ENCODE results near the gene IFT122.

IFT122 gene

GRCh38 chr3:129519896-129520715, 80.1 kb downstream of the IFT122 start:
- peaks cover 10% of the 10 kb centered on the region for H3K36me3 ChIP-seq (ENCODE audit: control insufficient read depth, insufficient read depth, low read length)
- no peak overlapping the region for H3K27ac ChIP-seq (ENCODE audit: low read depth, low read length, severe bottlenecking)
- no peak overlapping the region for H3K4me3 ChIP-seq (ENCODE audit: extremely low read depth, insufficient read depth, low read length, poor library complexity, severe bottlenecking)
- WGBS, 2 experiments (ENCODE audit: insufficient coverage in 2 of 2) = 90 to 97% methylated on average over 12 to 13 of the region's 15 CpGs
- no peaks in the 10 kb centered on the region for H3K4me1 ChIP-seq (ENCODE audit: control insufficient read depth, insufficient read depth, low read length, poor library complexity, severe bottlenecking)
- H3K9me3 ChIP-seq (ENCODE audit: control insufficient read depth, low read length) = no peaks in the 10 kb centered on the region

DNA sequence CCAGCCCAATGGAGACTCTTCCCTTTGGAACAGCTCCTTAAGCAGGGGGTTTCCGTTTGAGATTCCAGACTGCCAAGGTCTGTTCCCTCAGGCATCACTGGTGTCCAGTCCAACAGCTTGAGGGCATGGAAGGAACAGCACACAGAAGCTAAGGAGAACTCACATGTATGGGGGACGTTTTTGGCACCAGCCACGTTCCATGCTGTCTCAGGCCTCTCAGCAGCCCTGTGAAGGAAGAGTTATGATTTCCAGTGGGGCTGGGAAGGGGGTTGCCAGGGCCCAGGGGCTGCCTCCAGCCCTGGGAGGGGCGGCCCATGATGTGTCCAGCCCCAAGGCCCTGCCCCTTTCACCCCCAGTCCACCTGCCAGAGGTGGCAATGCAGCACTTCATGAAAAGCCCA, 80.9 kb downstream of the IFT122 start:
- H3K36me3 ChIP-seq (ENCODE audit: control insufficient read depth, insufficient read depth, low read length) = peaks cover 9% of the 10 kb centered on the region
- H3K9me3 ChIP-seq (ENCODE audit: control insufficient read depth, low read length) = no peaks in the 10 kb centered on the region
- H3K4me1 ChIP-seq (ENCODE audit: control insufficient read depth, insufficient read depth, low read length, poor library complexity, severe bottlenecking) = no peaks in the 10 kb centered on the region
- no peak overlapping the region for H3K4me3 ChIP-seq (ENCODE audit: extremely low read depth, insufficient read depth, low read length, poor library complexity, severe bottlenecking)
- WGBS, 2 experiments (ENCODE audit: insufficient coverage in 2 of 2) = 89 to 93% methylated on average over 3 to 4 of the region's 4 CpGs
- H3K27ac ChIP-seq (ENCODE audit: low read depth, low read length, severe bottlenecking) = no peak overlapping the region

DNA sequence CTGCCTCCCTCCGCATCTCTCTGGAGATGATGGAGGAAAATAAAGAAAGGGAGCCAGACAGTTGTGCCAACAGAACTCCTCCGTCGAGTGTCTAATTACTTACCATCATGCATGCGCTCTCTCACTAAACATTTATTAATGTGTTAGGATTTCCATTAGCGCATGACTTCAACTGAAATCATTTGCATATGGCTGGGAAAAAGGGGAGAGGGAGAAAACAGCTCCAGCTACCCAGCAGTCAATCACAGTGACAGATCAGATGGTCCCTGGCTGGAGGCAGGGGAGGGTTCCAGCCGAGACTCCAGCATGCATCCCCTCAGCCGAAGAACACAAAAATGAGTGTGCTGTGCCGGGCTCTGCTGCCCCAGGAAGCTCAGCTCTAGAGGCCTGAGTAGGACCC, 81.6 kb downstream of the IFT122 start:
- H3K27ac ChIP-seq (ENCODE audit: low read depth, low read length, severe bottlenecking) = no peak overlapping the region

GRCh38 chr3:129522953-129523352, 82.9 kb downstream of the IFT122 start:
- WGBS, 2 experiments (ENCODE audit: insufficient coverage in 2 of 2) = 92 to 94% methylated on average over 5 of the region's 5 CpGs
- H3K4me3 ChIP-seq (ENCODE audit: extremely low read depth, insufficient read depth, low read length, poor library complexity, severe bottlenecking) = no peak overlapping the region
- no peak overlapping the region for H3K27ac ChIP-seq (ENCODE audit: low read depth, low read length, severe bottlenecking)
- no peaks in the 10 kb centered on the region for H3K4me1 ChIP-seq (ENCODE audit: control insufficient read depth, insufficient read depth, low read length, poor library complexity, severe bottlenecking)
- H3K9me3 ChIP-seq (ENCODE audit: control insufficient read depth, low read length) = no peaks in the 10 kb centered on the region
- no peaks in the 10 kb centered on the region for H3K36me3 ChIP-seq (ENCODE audit: control insufficient read depth, insufficient read depth, low read length)

More for the DNA sequence above, 81.6 kb downstream of the IFT122 start:
- no peaks in the 10 kb centered on the region for H3K9me3 ChIP-seq (ENCODE audit: control insufficient read depth, low read length)
- peaks cover 4% of the 10 kb centered on the region for H3K36me3 ChIP-seq (ENCODE audit: control insufficient read depth, insufficient read depth, low read length)
- H3K4me1 ChIP-seq (ENCODE audit: control insufficient read depth, insufficient read depth, low read length, poor library complexity, severe bottlenecking) = no peaks in the 10 kb centered on the region
- 66 to 93% methylated on average over 2 to 3 of the region's 8 CpGs for WGBS, 2 experiments (ENCODE audit: insufficient coverage in 2 of 2)
- no peak overlapping the region for H3K4me3 ChIP-seq (ENCODE audit: extremely low read depth, insufficient read depth, low read length, poor library complexity, severe bottlenecking)

- H3K9me3 ChIP-seq (ENCODE audit: control insufficient read depth, low read length) = no peaks in the 10 kb centered on the region
- no peak overlapping the region for H3K27ac ChIP-seq (ENCODE audit: low read depth, low read length, severe bottlenecking)
- 96 to 100% methylated on average over 2 to 3 of the region's 4 CpGs for WGBS, 2 experiments (ENCODE audit: insufficient coverage in 2 of 2)
- no peaks in the 10 kb centered on the region for H3K36me3 ChIP-seq (ENCODE audit: control insufficient read depth, insufficient read depth, low read length)
- H3K4me3 ChIP-seq (ENCODE audit: extremely low read depth, insufficient read depth, low read length, poor library complexity, severe bottlenecking) = no peak overlapping the region
- H3K4me1 ChIP-seq (ENCODE audit: control insufficient read depth, insufficient read depth, low read length, poor library complexity, severe bottlenecking) = no peaks in the 10 kb centered on the region
These were observed 84.1 kb downstream of the IFT122 start for GRCh38 chr3:129524081-129524480.

- H3K27ac ChIP-seq (ENCODE audit: low read depth, low read length, severe bottlenecking) = no peak overlapping the region
- no peaks in the 10 kb centered on the region for H3K36me3 ChIP-seq (ENCODE audit: control insufficient read depth, insufficient read depth, low read length)
- no peaks in the 10 kb centered on the region for H3K9me3 ChIP-seq (ENCODE audit: control insufficient read depth, low read length)
- 95 to 98% methylated on average over 5 of the region's 8 CpGs for WGBS, 2 experiments (ENCODE audit: insufficient coverage in 2 of 2)
- H3K4me1 ChIP-seq (ENCODE audit: control insufficient read depth, insufficient read depth, low read length, poor library complexity, severe bottlenecking) = peaks cover 5% of the 10 kb centered on the region
- H3K4me3 ChIP-seq (ENCODE audit: extremely low read depth, insufficient read depth, low read length, poor library complexity, severe bottlenecking) = no peak overlapping the region
These were observed 85.4 kb downstream of the IFT122 start for GRCh38 chr3:129525341-129525968.

DNA sequence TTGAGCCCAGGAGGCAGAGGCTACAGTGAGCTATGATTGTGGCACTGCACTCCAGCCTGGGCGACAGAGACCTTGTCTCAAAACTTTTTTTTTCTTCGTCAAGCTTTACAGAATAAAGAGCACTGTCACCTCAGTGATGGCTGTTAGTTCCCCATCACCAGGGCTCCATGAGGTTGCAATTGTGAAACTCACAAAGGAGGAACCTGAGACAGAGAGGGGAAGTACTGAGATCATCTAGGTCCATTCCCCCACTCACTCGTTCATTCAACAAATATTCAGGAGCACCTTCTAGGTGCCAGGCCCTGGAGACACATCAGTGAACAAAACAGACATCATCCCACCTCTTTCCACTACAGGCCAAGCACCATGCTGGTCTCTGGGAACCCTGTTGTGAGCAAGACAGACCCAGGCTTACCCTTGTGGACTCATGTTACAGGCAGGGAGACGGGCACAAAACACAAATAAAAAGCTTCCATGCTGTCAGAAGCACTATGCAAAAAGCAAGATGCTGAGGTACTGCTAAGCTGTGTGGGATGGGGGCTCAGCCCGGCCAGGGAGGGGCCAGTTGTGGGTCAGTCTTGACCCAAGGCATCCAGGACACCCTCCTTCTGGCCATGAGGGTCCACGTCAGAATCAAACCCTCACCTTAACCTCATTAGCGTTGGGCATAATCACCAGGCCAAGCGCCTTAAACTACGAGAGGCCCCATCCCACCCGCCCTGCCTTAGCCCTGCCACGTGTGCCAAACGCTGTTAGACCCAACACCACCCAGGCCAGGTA, 86.3 kb downstream of the IFT122 start:
- Histone ChIP-seq H3K36me3 (ENCODE audit: control insufficient read depth, insufficient read depth, low read length) (no peaks in the 10 kb centered on the region), H3K4me3 (ENCODE audit: extremely low read depth, insufficient read depth, low read length, poor library complexity, severe bottlenecking) (no peak overlapping the region), H3K9me3 (ENCODE audit: control insufficient read depth, low read length) (no peaks in the 10 kb centered on the region), H3K4me1 (ENCODE audit: control insufficient read depth, insufficient read depth, low read length, poor library complexity, severe bottlenecking) (peaks cover 9% of the 10 kb centered on the region), H3K27ac (ENCODE audit: low read depth, low read length, severe bottlenecking) (no peak overlapping the region)
- 90 to 91% methylated on average over 7 to 9 of the region's 12 CpGs for WGBS, 2 experiments (ENCODE audit: insufficient coverage in 2 of 2)

DNA sequence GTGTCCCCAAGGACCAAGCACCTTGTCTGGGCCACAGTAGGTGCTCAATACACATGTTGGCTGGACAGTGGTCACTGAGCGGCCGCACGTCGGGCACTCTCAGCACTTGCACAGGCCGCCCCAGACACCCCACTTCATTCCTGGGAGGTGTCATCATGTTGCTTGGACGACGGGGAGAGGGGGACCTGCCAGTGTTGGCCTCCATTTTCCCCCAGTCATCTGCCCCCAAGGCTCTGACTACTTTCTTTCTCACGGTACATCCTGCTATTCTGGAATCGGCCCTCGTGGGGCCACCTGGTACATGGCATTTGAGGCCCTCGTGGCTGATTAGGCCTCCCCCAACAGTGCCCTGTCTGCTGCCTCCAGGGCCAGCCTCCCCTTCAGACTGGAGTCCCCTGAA, 87.2 kb downstream of the IFT122 start:
- 93 to 96% methylated on average over 11 of the region's 11 CpGs for WGBS, 2 experiments (ENCODE audit: insufficient coverage in 2 of 2)
- Histone ChIP-seq H3K4me3 (ENCODE audit: extremely low read depth, insufficient read depth, low read length, poor library complexity, severe bottlenecking) (no peak overlapping the region), H3K36me3 (ENCODE audit: control insufficient read depth, insufficient read depth, low read length) (no peaks in the 10 kb centered on the region), H3K4me1 (ENCODE audit: control insufficient read depth, insufficient read depth, low read length, poor library complexity, severe bottlenecking) (peaks cover 9% of the 10 kb centered on the region), H3K27ac (ENCODE audit: low read depth, low read length, severe bottlenecking) (no peak overlapping the region), H3K9me3 (ENCODE audit: control insufficient read depth, low read length) (no peaks in the 10 kb centered on the region)

DNA sequence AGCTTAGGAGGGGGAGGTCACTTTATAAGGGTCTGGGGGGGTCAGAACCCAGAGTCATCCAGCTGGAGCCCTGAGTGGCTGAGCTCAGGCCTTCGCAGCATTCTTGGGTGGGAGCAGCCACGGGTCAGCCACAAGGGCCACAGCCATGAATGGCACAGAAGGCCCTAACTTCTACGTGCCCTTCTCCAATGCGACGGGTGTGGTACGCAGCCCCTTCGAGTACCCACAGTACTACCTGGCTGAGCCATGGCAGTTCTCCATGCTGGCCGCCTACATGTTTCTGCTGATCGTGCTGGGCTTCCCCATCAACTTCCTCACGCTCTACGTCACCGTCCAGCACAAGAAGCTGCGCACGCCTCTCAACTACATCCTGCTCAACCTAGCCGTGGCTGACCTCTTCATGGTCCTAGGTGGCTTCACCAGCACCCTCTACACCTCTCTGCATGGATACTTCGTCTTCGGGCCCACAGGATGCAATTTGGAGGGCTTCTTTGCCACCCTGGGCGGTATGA, 88.6 kb downstream of the IFT122 start, which contains the start of gene RHO:
Gene RHO, plus strand, starts transcription at position 51 of the 512 bp plus-strand sequence. Its CDS starts 95 bp downstream, at position 146.
- H3K36me3 ChIP-seq (ENCODE audit: control insufficient read depth, insufficient read depth, low read length) = no peaks in the 10 kb centered on the region
- no peaks in the 10 kb centered on the region for H3K9me3 ChIP-seq (ENCODE audit: control insufficient read depth, low read length)
- peaks cover 9% of the 10 kb centered on the region for H3K4me1 ChIP-seq (ENCODE audit: control insufficient read depth, insufficient read depth, low read length, poor library complexity, severe bottlenecking)
- WGBS, 2 experiments (ENCODE audit: insufficient coverage in 2 of 2) = 94 to 97% methylated on average over 17 of the region's 18 CpGs
- H3K27ac ChIP-seq (ENCODE audit: low read depth, low read length, severe bottlenecking) = no peak within 1 kb of the TSS
- H3K4me3 ChIP-seq (ENCODE audit: extremely low read depth, insufficient read depth, low read length, poor library complexity, severe bottlenecking) = no peak within 1 kb of the TSS

- peaks cover 15% of the 10 kb centered on the region for H3K4me1 ChIP-seq (ENCODE audit: control insufficient read depth, insufficient read depth, low read length, poor library complexity, severe bottlenecking)
- no peaks in the 10 kb centered on the region for H3K9me3 ChIP-seq (ENCODE audit: control insufficient read depth, low read length)
- H3K4me3 ChIP-seq (ENCODE audit: extremely low read depth, insufficient read depth, low read length, poor library complexity, severe bottlenecking) = no peak overlapping the region
- no peak overlapping the region for H3K27ac ChIP-seq (ENCODE audit: low read depth, low read length, severe bottlenecking)
- no peaks in the 10 kb centered on the region for H3K36me3 ChIP-seq (ENCODE audit: control insufficient read depth, insufficient read depth, low read length)
- WGBS, 2 experiments (ENCODE audit: insufficient coverage in 2 of 2) = 83 to 97% methylated on average over 7 to 8 of the region's 12 CpGs
These were observed 89.6 kb downstream of the IFT122 start for GRCh38 chr3:129529436-129530210.

All from mesodermal cell (in vitro differentiated cells).